SU-DHL-6 (cell line): Measurements from ENCODE around the gene TMED9.

Experiments
- H2AFZ ChIP-seq: fragments of 200-600 bp; sonication (generic); 2 replicates; pipeline ENCODE4 v1.6.1; 2014; ENCODE audit warnings: low read depth, mild to moderate bottlenecking, moderate library complexity, mixed read lengths, antibody characterized with exemption, low read length; ENCODE audit not compliant: severe bottlenecking
- H3F3A ChIP-seq: fragments of 200-600 bp; shearing (Covaris generic); 2 replicates; pipeline ENCODE4 v1.6.0; 2016; ENCODE audit warnings: antibody characterized with exemption, mild to moderate bottlenecking; ENCODE audit not compliant: insufficient read depth
- H3K27ac ChIP-seq: fragments of 200-600 bp; sonication (generic); 2 replicates; pipeline ENCODE4 v1.5.1; 2016; ENCODE audit warnings: low read depth, mild to moderate bottlenecking, low read length, moderate library complexity, mixed read lengths
- H3K27me3 ChIP-seq: fragments of 200-600 bp; sonication (generic), shearing (Covaris generic); 2 replicates; pipeline ENCODE4 v1.6.0; 2014; ENCODE audit warnings: mild to moderate bottlenecking, low read length
- H3K36me3 ChIP-seq: fragments of 200-600 bp; sonication (generic); 2 replicates; pipeline ENCODE4 v1.6.1; 2014; ENCODE audit warnings: mild to moderate bottlenecking, low read length, mixed read lengths
- H3K4me2 ChIP-seq: fragments of 300-600, 200-600 bp; shearing (Covaris generic), sonication (generic); 2 replicates; pipeline ENCODE4 v1.6.0; 2014; ENCODE audit warnings: low read length, low read depth, mild to moderate bottlenecking; ENCODE audit not compliant: poor library complexity, severe bottlenecking
- H3K4me3 ChIP-seq: fragments of 200-600 bp; sonication (generic); 2 replicates; pipeline ENCODE4 v1.5.1; 2014; ENCODE audit warnings: antibody characterized with exemption, low read length, mild to moderate bottlenecking, mixed read lengths; ENCODE audit not compliant: insufficient read depth, poor library complexity, severe bottlenecking
- H3K79me2 ChIP-seq: fragments of 200-600 bp; sonication (generic); 2 replicates; pipeline ENCODE4 v1.6.1; 2014; ENCODE audit warnings: mild to moderate bottlenecking, low read length, moderate library complexity; ENCODE audit not compliant: insufficient read depth
- H3K9ac ChIP-seq: fragments of 200-600 bp; sonication (generic); 2 replicates; pipeline ENCODE4 v1.7.0; 2014; ENCODE audit warnings: mild to moderate bottlenecking, low read length
- H3K9me2 ChIP-seq: fragments of 200-600 bp; sonication (generic); replicated peaks from 2 replicates; pipeline ENCODE4 v1.6.1; 2014; ENCODE audit warnings: low read length; ENCODE audit not compliant: insufficient read depth
- H3K9me3 ChIP-seq: fragments of 200-600 bp; sonication (generic); 2 replicates; pipeline ENCODE4 v1.6.1; 2014; ENCODE audit warnings: low read length, mixed read lengths; ENCODE audit not compliant: insufficient read depth
- H4K20me1 ChIP-seq: fragments of 200-600 bp; sonication (generic); 2 replicates; pipeline ENCODE4 v1.6.1; 2014; ENCODE audit warnings: low read depth, mild to moderate bottlenecking, antibody characterized with exemption, low read length, moderate library complexity, mixed read lengths
- CTCF ChIP-seq: fragments of 200-600 bp; sonication (generic); IDR thresholded peaks from one replicate; pipeline ENCODE4 v1.5.1; 2017; ENCODE audit warnings: antibody characterized with exemption, mild to moderate bottlenecking, low read length, moderate library complexity; ENCODE audit not compliant: insufficient read depth, poor library complexity, severe bottlenecking
- EZH2phosphoT487 ChIP-seq: fragments of 200-600 bp; sonication (generic), shearing (Covaris generic); conservative IDR thresholded peaks from 2 replicates; pipeline ENCODE4 v1.6.1; 2018; ENCODE audit warnings: mild to moderate bottlenecking, antibody characterized with exemption, low read length, moderate library complexity, mixed read lengths

The TMED9 gene

GRCh38 chr5:177592010-177592834 lies at the start of gene TMED9:
TSS of gene TMED9 (plus strand) at chr5:177592203. CDS start at chr5:177592215, 12 bp downstream.
- H2AFZ ChIP-seq: peak within 1 kb of the TSS; percentile 84
- H3F3A ChIP-seq: 0 out of 2 replicates have a peak, but pooled peaks cover 4% of the 10 kb centered on the region
- no peaks in the 10 kb centered on the region for H3K27me3 ChIP-seq
- H3K9ac ChIP-seq: peak within 1 kb of the TSS; percentile 96
- TF ChIP-seq CTCF (no peak), EZH2phosphoT487 (no peak)
- peaks cover 12% of the 10 kb centered on the region for H3K79me2 ChIP-seq
- H3K4me3 ChIP-seq: peak within 1 kb of the TSS; percentile 96
- H3K4me2 ChIP-seq: peak within 1 kb of the TSS; percentile 60
- H4K20me1 ChIP-seq: no peaks in the 10 kb centered on the region
- peak within 1 kb of the TSS; percentile 66 for H3K27ac ChIP-seq
- H3K9me3 ChIP-seq: no peaks in the 10 kb centered on the region
- no peaks in the 10 kb centered on the region for H3K9me2 ChIP-seq
- peaks cover 13% of the 10 kb centered on the region for H3K36me3 ChIP-seq

DNA sequence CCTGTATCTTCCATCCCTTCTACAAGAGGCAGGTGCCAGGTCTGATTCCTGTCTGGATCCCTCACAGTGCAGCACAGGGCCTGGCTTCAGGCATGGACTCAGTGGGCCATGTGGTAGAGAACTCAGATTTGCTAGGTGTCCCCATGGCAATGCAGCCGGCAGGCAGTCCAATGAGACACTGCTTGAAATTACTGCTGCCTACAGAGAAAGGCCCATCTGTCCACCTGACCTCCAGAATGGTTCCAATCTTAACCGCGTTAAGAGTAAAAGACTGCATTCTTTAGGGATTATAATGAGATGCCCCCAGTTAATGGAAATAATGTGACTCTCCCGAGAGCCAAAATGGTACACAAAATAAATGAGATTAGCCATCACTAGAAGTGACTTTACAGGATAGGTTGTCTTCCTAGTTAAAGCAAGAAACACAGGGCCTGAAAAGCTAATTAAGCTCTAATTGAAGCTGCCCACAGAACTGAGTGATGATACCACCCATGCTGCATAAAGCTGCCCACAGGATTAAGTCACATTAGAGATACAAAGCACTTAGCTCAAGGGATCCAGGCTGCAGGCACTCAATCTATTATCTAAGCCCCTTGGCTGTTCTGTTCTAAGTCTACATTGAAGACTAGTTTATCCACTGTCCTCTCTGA lies 49.1 kb upstream of the TMED9 start:
- H3K27ac ChIP-seq: no peak overlapping the region
- no peak overlapping the region for H3K9ac ChIP-seq
- no peak overlapping the region for H2AFZ ChIP-seq
- no peaks in the 10 kb centered on the region; the same call in 1 of the 2 replicates for H3K36me3 ChIP-seq
- TF ChIP-seq CTCF: no peak
- no peak for TF ChIP-seq EZH2phosphoT487
- no peak overlapping the region for H3K4me2 ChIP-seq
- H3F3A ChIP-seq: no peaks in the 10 kb centered on the region
- no peak overlapping the region for H3K4me3 ChIP-seq
- no peaks in the 10 kb centered on the region for H3K9me2 ChIP-seq
- no peaks in the 10 kb centered on the region for H3K27me3 ChIP-seq
- H3K9me3 ChIP-seq: no peaks in the 10 kb centered on the region
- no peaks in the 10 kb centered on the region for H4K20me1 ChIP-seq
- peaks cover 66% of the 10 kb centered on the region; the same call in 1 of the 2 replicates for H3K79me2 ChIP-seq

DNA sequence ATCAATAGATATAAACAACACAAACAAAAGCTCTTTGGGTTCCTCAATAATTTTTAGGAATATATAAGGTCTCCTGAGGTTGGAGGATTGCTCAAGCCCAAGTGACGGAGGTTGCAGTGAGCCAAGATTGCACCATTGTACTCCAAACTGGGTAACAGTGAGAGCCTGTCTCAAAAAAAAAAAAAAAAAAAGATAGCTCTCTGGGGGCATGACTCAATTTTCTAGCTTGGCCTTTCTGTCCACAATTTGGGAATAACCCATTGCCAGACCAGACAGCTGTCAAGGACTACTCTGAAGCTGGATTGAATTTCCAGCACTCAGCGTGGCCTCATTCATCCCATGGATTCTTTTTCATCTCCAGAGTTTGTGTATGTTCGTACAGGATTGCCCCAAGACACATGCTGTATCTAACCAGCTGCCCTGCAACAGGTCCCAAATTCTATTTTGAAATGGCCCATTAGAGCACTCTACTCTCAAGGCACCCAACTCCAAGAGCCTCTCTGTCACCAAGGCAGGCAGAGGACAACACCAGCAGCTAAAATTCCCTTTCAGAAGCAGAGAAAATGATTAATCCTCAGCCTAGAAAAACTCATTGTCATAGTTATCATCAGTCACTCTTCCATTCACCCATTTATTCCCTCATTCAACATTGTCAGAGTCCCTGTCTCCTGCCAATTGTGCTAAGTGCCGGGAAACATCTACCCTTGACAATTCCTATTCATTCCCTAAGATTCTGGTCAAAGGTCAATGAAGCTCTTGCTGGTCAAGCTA lies 46.3 kb upstream of the TMED9 start:
- H3K9ac ChIP-seq: no peak overlapping the region
- H3K27ac ChIP-seq: no peak overlapping the region
- H3K79me2 ChIP-seq: peaks cover 68% of the 10 kb centered on the region; the same call in 1 of the 2 replicates
- no peak overlapping the region for H2AFZ ChIP-seq
- no peaks in the 10 kb centered on the region for H3F3A ChIP-seq
- H3K9me3 ChIP-seq: no peaks in the 10 kb centered on the region
- no peak for TF ChIP-seq CTCF
- TF ChIP-seq EZH2phosphoT487: no peak
- no peak overlapping the region for H3K4me2 ChIP-seq
- no peak overlapping the region for H3K4me3 ChIP-seq
- H4K20me1 ChIP-seq: no peaks in the 10 kb centered on the region
- H3K36me3 ChIP-seq: no peaks in the 10 kb centered on the region; the same call in 1 of the 2 replicates
- H3K27me3 ChIP-seq: no peaks in the 10 kb centered on the region
- H3K9me2 ChIP-seq: no peaks in the 10 kb centered on the region
